Epithelial cell of proximal tubule (primary cell): ENCODE measurements around the gene CEP97. TPM values are rescaled to one million over a fixed set of nuclear protein-coding genes. Genes with fewer than 3 reads are reported as not detected.
A peak's percentile ranks its signal among the peaks of the same experiment; 100 is the strongest.

ENCODE experiments used
- DNase-seq: peaks from one replicate; pipeline ENCODE4 v3.0.0-alpha.2; 2011; ENCODE audit warnings: low read depth
- H3K4me3 ChIP-seq: 2 replicates; pipeline ENCODE4 v1.5.1; 2011; ENCODE audit warnings: low read depth, mild to moderate bottlenecking, low read length
- total RNA-seq: library from RNA; depleted of rRNA; stranded (reverse); fragments of >200 nt; gene quantifications from 2 replicates; pipeline ENCODE4 v1.2.3, GENCODE V29; 2015
- TF ChIP-seq, protein P1 (sequence below): conservative IDR thresholded peaks from 2 replicates; pipeline ENCODE4 v1.5.1; 2012; ENCODE audit warnings: low read depth, mild to moderate bottlenecking, low read length

Gene CEP97
- total RNA-seq, 1 donor from 2014 or later: 9.3 TPM

- DNase-seq: no peak
- TF ChIP-seq, protein P1, sequence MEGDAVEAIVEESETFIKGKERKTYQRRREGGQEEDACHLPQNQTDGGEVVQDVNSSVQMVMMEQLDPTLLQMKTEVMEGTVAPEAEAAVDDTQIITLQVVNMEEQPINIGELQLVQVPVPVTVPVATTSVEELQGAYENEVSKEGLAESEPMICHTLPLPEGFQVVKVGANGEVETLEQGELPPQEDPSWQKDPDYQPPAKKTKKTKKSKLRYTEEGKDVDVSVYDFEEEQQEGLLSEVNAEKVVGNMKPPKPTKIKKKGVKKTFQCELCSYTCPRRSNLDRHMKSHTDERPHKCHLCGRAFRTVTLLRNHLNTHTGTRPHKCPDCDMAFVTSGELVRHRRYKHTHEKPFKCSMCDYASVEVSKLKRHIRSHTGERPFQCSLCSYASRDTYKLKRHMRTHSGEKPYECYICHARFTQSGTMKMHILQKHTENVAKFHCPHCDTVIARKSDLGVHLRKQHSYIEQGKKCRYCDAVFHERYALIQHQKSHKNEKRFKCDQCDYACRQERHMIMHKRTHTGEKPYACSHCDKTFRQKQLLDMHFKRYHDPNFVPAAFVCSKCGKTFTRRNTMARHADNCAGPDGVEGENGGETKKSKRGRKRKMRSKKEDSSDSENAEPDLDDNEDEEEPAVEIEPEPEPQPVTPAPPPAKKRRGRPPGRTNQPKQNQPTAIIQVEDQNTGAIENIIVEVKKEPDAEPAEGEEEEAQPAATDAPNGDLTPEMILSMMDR: peak; percentile 51
- no peak overlapping the region for H3K4me3 ChIP-seq
These were observed 89.5 kb downstream of the CEP97 start for GRCh38 chr3:101813817-101814440.

DNA sequence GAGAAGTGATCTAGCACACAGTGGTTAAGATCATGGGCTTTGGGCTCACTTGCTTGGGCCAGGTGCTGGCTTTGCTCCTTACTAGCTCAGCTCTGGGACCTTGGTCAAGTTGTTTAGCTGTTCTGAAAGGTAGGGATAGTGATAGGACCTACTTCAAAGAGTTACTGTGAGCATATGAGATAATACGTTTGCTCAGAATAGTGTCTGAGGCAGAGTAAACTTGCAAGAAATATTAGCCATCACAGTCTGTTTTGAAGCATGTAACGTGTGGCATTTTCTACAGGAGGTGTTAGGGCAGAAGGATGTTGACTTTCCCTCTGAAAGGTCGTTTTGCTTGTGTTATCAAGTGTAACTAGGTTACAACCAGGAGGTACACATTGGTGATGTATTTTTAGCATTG lies 90.4 kb downstream of the CEP97 start:
- no peak overlapping the region for H3K4me3 ChIP-seq
- DNase-seq: no peak
- TF ChIP-seq, protein P1: no peak

- no peak for DNase-seq
- H3K4me3 ChIP-seq: no peak overlapping the region
- TF ChIP-seq, protein P1: no peak
These were observed 92.1 kb downstream of the CEP97 start for GRCh38 chr3:101816215-101817149.

DNA sequence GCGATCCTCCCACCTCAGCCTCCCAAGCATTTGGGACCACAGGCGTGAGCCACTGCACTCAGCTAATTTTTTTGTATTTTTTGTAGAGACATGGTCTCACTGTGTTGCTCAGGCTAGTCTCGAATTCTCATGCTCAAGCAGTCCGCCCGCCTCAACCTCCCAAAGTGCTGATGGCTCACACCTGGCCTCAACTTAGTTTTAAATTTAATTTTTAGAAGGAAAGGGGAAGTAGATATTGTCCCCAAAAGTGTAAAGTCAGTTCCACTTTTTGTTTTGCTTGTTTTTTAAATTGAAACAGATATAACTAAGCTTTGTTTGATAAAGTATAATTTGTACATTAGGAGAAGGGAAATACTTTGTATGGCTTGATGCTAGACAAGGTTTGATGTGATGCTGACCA lies 93.6 kb downstream of the CEP97 start:
- TF ChIP-seq, protein P1: no peak
- no peak for DNase-seq

GRCh38 chr3:101819649-101820206 lies 95.3 kb downstream of the CEP97 start:
- TF ChIP-seq, protein P1: no peak
- H3K4me3 ChIP-seq: no peak overlapping the region
- no peak for DNase-seq

More for the DNA sequence above, 93.6 kb downstream of the CEP97 start:
- H3K4me3 ChIP-seq: no peak overlapping the region

Other genes starting within 250 kb of the CEP97 start
- 5.0 and 11.8 TPM in 2 replicates for gene SENP7, start 211.4 kb upstream of the CEP97 start, total RNA-seq
- gene TRMT10C, start 162.7 kb upstream of the CEP97 start, total RNA-seq: 33.3 and 39.4 TPM in 2 replicates
- gene PCNP, start 150.4 kb upstream of the CEP97 start, total RNA-seq: 54.7 and 57.9 TPM in 2 replicates
- 11.8 and 12.8 TPM in 2 replicates for gene ZBTB11, start 47.5 kb upstream of the CEP97 start, total RNA-seq
- gene RPL24, start 37.9 kb upstream of the CEP97 start, total RNA-seq: 2,026 and 2,298 TPM in 2 replicates
- 8.0 and 11.5 TPM in 2 replicates for gene NXPE3, start 54.6 kb downstream of the CEP97 start, total RNA-seq
- gene NFKBIZ, start 124.9 kb downstream of the CEP97 start, total RNA-seq: 46.5 and 140 TPM in 2 replicates